ENCODE data around the gene CEP170B.

Gene CEP170B

GRCh38 chr14:104868060-104868740 lies 3.1 kb downstream of the CEP170B start:
- FAIRE-seq: no peak

GRCh38 chr14:104868811-104869572 lies 3.9 kb downstream of the CEP170B start:
- FAIRE-seq: no peak

GRCh38 chr14:104869669-104870367 lies 4.8 kb downstream of the CEP170B start:
- no peak for FAIRE-seq

- no peak for FAIRE-seq
Measured at GRCh38 chr14:104870368-104871144, 5.5 kb downstream of the CEP170B start.

GRCh38 chr14:104871145-104871655 lies 6.1 kb downstream of the CEP170B start:
- no peak for FAIRE-seq

GRCh38 chr14:104871656-104872468 lies 6.8 kb downstream of the CEP170B start:
- FAIRE-seq: no peak

- FAIRE-seq: no peak
Measured at GRCh38 chr14:104872469-104873341, 7.6 kb downstream of the CEP170B start.

GRCh38 chr14:104873380-104874055 lies 8.4 kb downstream of the CEP170B start:
- FAIRE-seq: no peak

- FAIRE-seq: no peak
Measured at GRCh38 chr14:104874110-104874531, 9.1 kb downstream of the CEP170B start.

GRCh38 chr14:104874571-104875411 lies 9.7 kb downstream of the CEP170B start:
- FAIRE-seq: no peak

- FAIRE-seq: no peak
Measured at GRCh38 chr14:104875412-104875751, 10.3 kb downstream of the CEP170B start.

GRCh38 chr14:104875811-104876210 lies 10.7 kb downstream of the CEP170B start:
- no peak for FAIRE-seq

- no peak for FAIRE-seq
Measured at GRCh38 chr14:104876251-104876699, 11.2 kb downstream of the CEP170B start.

GRCh38 chr14:104877066-104877805 lies 12.2 kb downstream of the CEP170B start:
- no peak for FAIRE-seq

GRCh38 chr14:104877806-104878550 lies 12.9 kb downstream of the CEP170B start:
- no peak for FAIRE-seq

GRCh38 chr14:104878582-104878981 lies 13.5 kb downstream of the CEP170B start:
- no peak for FAIRE-seq

GRCh38 chr14:104879201-104879982 lies 14.3 kb downstream of the CEP170B start:
- no peak for FAIRE-seq
